ENCODE measurements around the gene LILRB3.
"Not testable (repeated sequence)": the region's sequence is repeated elsewhere in the genome, so short reads cannot be mapped to it uniquely, and the experiment has no call there.

LILRB3 gene

GRCh38 chr19:54242234-54242633 lies 19.4 kb upstream of the LILRB3 start:
- DNase-seq (ENCODE audit: low spot score): not testable (repeated sequence)

DNA sequence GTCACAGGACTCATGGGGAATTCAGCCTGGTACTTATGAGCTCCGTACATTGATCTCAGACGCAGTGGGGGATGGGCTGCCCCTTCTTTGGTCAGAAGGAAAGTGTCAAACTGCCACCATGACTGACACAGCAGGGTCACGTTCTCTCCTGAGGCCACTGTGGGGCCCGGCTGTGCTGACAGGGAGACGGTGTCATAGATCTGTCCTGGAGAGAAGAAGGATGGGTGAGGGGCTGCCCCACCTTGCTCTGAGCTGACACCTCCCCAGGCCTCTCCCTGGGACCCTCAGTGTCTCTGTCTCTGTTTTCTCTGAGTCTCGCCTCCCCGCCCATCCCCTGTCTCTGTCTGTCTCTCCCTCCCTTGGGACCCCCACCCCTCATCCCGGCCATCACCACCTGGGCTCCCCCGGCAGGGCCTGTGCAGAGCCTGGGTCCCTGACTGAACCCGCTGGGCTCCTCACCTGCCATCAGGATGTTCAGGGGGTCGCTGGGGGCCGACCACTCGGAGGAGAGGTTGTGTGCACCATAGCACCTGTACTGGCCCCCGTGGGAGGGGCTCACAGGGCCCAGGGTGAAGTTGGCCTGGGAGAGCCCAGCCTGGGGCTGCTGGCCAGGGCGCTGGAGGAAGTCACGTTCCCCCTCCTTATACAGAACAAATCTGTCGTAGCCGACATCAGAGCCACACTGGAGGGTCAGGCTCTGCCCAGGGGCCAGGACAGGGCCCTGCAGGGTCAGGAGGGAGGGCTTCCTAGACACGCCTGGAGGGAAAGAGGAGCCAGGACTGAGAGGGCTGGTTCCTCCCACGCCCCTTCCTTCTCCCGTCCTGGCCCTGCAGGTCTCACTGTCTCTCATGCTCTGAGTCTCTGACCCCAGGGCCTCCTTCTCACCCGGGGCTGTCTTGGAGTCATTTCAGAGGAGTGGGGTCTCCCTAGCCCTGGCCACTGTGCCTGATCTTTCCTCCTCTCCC lies 17.8 kb upstream of the LILRB3 start:
- DNase-seq (ENCODE audit: low spot score): not testable (repeated sequence)

DNA sequence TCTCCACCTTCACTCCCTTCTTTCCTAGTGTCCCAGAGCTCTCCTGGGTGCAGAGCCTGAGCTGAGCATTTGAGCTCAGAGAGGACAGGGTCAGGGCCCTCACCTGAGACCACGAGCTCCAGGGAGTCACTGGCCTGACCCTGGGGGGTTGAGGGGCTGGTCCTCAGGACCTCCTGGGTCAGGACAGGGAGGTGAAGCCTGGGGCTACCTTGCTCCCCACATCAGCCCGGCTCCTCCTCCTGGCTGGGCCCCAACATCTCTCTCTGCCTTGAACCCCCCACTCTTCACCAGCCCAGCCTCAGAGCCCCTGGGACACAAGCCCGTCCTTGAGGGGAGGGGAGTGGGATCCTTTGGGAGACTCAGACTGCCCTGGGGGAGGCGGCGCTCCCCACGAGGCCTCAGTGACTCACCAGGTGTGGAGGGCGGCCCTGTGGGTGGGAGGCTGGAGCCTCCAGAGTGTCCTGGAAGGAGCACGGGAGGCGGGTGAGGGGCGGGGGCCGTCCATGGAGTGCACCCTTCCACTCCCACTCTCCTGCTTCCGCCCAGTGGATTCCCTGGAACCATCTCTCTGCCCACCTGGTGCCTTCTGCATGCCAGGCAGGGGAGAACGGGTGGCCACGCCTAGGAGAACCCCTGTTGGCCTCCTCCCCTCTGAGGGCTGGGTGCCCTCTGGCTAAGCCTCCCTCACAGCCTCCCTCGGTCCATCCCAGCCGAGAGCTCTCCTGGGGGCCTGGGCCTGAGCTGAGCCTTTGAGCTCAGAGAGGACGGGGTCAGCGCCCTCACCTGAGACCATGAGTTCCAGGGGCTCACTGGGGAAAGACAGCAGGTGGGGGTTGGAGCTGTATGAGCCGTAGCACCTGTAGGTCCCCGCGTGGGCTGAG lies 16.9 kb upstream of the LILRB3 start:
- DNase-seq (ENCODE audit: low spot score): not testable (repeated sequence)

- no peak for DNase-seq (ENCODE audit: low spot score)
Observed at GRCh38 chr19:54233941-54234340, 11.1 kb upstream of the LILRB3 start.

- peak; percentile 56 for DNase-seq (ENCODE audit: low spot score)
Observed at GRCh38 chr19:54231077-54231931, 8.5 kb upstream of the LILRB3 start.

GRCh38 chr19:54230031-54230430 lies 7.2 kb upstream of the LILRB3 start:
- DNase-seq (ENCODE audit: low spot score): no peak

- DNase-seq (ENCODE audit: low spot score): no peak
Observed at GRCh38 chr19:54229146-54229545, 6.3 kb upstream of the LILRB3 start.

DNA sequence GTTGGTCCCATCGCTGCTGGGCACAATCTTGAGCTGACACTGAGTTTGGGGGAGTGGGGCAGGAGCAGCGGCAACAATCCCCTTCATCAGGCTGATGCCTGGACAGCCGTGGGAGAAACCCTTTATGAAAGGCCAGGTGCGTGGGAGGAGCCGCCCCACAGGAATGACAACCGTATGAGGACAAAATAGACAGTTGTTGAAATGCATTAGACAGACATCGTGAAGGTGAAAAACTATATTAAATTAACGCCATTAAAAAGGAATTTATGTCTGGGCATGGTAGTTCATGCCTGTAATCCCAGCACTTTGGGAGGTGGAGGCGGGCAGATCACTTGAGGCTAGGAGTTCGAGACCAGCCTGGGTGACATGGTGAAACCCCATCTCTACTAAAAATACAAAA lies 1.8 kb upstream of the LILRB3 start:
- not testable (repeated sequence) for DNase-seq (ENCODE audit: low spot score)

DNA sequence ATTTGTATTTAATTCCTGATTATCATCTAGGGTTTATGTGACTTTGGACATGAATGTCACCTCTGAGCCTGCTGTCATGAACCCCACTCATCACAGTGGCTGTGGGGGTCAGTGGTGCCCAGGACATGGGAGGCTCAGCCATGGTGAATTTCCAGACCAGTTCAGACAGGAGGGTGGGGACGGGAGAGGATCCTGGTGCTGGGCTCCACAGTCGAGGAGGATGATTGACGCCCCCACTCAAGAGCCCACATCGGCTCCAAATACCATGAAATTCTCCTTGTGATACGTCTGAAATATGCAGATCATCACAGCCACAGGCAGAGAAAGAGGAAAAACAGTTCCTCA lies 1.1 kb upstream of the LILRB3 start:
- DNase-seq (ENCODE audit: low spot score): not testable (repeated sequence)

GRCh38 chr19:54223277-54223936 lies 600 bp upstream of the LILRB3 start:
- DNase-seq (ENCODE audit: low spot score): not testable (repeated sequence)

DNA sequence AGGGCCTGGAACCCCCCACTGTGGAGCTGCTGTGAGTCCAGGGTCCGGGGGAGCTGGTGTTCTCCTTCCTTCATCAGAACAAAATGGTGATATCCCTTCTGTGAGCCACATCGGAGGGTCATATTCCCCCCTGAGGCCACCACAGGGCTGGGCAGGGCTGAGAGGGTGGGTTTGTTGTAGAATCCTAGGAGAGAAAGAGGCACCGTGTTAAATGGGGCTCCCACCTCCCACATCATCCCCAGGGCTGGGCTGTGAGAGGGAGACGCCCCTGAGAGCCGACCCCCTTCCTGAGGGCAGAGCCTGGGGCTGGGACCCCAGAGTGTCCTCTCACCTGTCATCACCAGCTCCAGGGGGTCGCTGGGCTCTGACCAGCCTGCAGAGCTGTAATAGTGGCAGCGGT lies 860 bp downstream of the LILRB3 start:
- DNase-seq (ENCODE audit: low spot score): not testable (repeated sequence)

DNA sequence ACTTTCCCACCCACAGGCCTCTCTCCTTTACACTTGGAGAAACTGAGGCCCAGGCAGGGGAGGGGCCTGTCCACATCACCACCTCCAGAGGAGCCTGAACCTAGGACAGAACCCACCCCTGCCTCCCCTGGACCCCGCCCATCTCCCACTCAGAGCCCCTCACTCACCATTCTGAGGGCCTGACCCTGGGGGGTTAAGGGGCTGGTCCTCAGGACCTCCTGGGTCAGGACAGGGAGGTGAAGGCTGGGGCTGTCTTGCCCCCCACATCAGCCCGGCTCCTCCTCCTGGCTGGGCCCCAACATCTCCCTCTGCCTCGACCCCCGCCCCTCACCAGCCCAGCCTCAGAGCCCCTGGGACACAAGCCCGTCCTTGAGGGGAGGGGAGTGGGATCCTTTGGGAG lies 3.1 kb downstream of the LILRB3 start:
- DNase-seq (ENCODE audit: low spot score): not testable (repeated sequence)

DNA sequence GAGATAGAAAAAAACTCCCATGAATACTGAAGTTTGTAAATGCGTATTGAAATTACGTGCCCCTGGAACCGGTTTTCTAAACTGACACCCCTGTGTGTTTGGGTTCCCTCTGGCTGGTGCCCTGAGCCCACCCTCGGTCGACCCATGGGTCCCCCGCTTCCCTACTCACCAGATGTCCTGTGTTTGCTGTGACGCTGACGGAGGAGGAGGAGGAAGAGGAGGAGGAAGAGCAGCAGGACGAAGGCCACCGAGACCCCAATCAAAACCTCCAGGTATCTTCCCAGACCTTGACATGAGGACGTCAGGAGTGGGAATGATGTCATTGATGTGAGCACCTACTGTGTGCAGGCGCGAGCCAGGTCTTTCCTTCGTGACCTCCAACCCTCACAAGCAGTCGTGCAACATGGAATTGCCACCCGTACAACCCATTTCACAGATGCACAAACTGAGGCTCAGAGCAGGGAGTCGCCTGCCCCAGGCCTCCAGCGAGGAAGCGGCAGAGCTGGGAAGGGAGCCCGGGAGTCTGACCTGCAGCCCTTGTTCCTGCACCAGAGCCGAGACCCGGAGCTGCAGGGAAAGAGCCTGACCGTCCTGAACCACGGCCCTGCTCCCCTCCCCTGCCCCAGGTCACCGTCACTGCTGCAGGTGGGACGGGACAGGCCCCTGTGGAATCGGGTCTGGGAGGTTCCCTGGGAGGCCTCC lies 3.7 kb downstream of the LILRB3 start:
- DNase-seq (ENCODE audit: low spot score): no peak

GRCh38 chr19:54218259-54218658 lies 4.5 kb downstream of the LILRB3 start:
- DNase-seq (ENCODE audit: low spot score): no peak

- DNase-seq (ENCODE audit: low spot score): not testable (repeated sequence)
Observed at GRCh38 chr19:54217517-54218247, 5.1 kb downstream of the LILRB3 start.

GRCh38 chr19:54216869-54217268 lies 5.9 kb downstream of the LILRB3 start:
- no peak for DNase-seq (ENCODE audit: low spot score)

GRCh38 chr19:54214734-54215133 lies 8.1 kb downstream of the LILRB3 start:
- not testable (repeated sequence) for DNase-seq (ENCODE audit: low spot score)

DNA sequence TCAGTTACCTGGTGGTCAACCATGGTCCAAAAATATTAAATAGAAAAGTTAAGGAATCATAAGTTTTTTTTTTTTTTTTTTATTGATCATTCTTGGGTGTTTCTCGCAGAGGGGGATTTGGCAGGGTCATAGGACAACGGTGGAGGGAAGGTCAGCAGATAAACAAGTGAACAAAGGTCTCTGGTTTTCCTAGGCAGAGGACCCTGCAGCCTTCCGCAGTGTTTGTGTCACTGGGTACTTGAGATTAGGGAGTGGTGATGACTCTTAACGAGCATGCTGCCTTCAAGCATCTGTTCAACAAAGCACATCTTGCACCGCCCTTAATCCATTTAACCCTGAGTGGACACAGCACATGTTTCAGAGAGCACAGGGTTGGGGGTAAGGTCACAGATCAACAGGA lies 8.6 kb downstream of the LILRB3 start:
- not testable (repeated sequence) for DNase-seq (ENCODE audit: low spot score)

DNA sequence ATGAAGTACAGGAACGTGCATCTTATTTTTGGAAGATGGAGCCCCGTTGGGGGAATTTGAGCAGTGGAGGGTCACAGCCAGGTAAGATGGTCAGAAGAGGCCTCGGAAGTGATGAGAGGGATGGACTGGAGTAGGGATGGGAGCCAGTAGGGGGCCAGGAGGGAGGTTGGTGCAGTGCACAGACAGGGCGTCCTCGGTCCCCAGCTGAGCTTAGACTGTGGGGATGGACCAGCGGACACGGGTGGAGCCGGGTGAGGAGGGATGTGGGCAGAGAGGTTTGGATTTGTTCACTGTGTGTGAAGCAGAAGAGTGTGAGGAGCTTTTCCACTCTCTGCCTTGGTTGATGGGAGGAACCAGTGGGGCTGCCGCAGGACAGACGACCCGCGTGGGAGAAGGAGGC lies 11.6 kb downstream of the LILRB3 start:
- DNase-seq (ENCODE audit: low spot score): no peak

Data from germinal center (tissue), 1 donor.